GM19467 (cell line): ENCODE results near the gene CTDSP1.

Experiments used
- ATAC-seq: cut with Tn5 transposase; IDR thresholded peaks from one replicate; pipeline ENCODE4 v1.9.1; 2021; ENCODE audit warnings: mild to moderate bottlenecking, moderate library complexity; ENCODE audit not compliant: unreplicated experiment

Gene CTDSP1

DNA sequence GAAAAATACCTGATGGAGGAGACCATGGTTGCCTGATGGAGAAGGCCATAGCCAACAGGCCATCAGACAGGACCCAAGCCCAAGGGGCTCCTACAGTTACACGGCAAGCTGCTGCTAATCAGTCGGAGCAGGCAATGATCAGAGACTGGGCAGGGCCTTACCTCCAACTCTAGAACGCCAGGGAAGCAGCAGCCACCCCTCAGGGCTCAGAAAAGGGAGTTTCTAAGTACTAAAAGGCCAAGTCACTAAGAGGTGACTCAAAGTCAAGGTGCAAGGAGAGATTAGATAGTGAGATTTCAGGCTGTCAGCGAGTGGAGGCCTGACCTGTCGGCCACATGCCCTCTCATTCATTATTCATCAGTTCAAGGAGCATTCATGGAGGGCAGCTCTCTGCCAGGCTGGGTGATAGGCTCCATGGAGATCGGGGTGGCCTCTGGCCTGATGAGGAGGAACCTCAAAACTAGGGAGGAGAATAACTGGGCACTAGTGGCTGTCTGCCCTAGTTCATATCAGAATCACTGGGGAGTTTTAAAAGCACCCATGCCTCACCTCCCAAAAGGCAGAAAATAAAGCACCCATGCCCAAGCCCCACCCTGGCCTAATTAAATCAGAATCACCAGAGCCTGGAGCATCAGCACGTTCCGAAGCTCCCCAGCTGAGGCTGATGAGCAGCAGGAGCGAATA lies 22.9 kb downstream of the CTDSP1 start:
- ATAC-seq, result no peak

DNA sequence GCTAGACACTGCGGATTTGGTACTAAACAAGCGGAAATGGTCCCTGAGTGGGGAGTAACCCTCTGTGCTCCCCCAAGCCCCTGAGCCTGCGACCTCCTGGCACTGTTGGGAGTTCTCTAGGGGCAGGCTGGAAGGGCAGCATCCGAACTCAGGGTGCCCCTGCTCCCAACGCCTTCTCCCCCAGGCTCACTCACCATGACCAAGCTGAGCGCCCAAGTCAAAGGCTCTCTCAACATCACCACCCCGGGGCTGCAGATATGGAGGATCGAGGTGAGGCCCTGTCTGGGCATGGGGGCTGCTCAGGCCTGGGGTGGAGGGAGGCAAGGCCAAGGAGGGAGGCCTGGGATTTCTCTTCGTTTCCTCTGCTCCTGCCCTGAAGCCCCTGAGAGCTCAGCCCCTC lies 23.9 kb downstream of the CTDSP1 start:
- ATAC-seq, result no peak

DNA sequence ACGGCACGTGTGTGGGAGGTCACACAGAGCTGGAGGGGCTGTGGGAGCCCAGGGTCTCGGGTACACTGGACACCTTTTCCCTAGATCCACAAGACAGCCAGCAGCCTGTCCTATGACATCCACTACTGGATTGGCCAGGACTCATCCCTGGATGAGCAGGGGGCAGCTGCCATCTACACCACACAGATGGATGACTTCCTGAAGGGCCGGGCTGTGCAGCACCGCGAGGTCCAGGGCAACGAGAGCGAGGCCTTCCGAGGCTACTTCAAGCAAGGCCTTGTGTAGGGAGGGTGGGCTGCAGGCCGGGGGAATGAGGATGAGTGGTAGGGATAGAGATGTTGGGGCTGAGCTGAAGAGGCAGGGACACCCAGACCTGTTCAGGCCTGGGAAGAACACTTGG lies 25.9 kb downstream of the CTDSP1 start:
- no peak for ATAC-seq

DNA sequence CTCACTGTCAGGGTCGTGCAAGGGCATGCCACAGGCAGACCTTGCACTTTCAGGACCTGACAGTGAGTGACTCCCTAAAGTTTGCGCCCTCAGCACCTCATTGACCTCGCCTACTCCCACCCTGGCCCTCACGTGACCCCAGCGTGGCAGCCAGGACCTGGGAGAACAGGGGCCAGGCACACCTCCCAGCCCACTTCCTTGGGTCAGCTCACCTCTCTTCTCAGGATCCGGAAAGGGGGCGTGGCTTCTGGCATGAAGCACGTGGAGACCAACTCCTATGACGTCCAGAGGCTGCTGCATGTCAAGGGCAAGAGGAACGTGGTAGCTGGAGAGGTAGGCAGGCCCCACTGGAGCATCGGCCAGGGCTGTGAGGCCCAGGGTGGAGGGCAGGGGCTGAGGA lies 28.1 kb downstream of the CTDSP1 start:
- ATAC-seq, result no peak

DNA sequence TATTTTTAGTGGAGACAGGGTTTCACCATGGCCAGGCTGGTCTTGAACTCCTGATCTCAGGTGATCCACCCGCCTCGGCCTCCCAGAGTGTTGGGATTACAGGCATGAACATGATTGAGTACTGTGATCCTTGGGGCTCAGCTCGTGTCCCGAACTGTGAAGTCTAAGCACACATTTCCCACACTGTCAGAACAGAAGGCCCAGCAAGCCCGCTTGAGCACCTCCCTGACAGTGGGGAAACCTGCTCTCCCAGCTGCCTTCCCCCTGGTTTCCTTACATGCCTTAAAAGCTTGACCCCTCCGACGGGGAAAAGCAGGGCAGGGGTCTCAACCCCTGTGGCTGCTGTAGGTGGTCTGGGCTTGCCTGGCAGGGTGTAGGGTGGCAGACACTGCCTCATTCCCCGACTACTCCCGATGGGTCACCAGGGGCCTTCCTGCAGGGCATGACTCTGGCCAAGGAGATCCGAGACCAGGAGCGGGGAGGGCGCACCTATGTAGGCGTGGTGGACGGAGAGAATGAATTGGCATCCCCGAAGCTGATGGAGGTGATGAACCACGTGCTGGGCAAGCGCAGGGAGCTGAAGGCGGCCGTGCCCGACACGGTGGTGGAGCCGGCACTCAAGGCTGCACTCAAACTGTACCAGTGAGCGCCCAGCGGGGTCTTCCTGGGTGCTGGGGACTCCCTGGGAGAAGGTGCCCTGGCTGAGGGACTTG lies 29.3 kb downstream of the CTDSP1 start:
- ATAC-seq, result no peak

GRCh38 chr2:218429911-218430692 lies 30.4 kb downstream of the CTDSP1 start:
- ATAC-seq, result no peak

GRCh38 chr2:218430721-218431120 lies 31.1 kb downstream of the CTDSP1 start:
- ATAC-seq, result no peak

DNA sequence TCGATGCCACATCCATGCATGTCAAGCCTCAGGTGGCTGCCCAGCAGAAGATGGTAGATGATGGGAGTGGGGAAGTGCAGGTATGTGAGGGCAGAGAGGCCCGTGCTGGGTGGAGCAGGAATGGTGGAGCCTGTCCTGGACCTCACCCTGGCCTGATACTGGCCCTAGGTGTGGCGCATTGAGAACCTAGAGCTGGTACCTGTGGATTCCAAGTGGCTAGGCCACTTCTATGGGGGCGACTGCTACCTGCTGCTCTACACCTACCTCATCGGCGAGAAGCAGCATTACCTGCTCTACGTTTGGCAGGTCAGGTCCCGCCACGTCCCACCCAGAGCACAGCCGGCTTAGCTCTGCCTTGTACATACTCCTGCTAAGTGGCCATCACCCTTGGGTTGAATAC lies 32.2 kb downstream of the CTDSP1 start:
- no peak for ATAC-seq

DNA sequence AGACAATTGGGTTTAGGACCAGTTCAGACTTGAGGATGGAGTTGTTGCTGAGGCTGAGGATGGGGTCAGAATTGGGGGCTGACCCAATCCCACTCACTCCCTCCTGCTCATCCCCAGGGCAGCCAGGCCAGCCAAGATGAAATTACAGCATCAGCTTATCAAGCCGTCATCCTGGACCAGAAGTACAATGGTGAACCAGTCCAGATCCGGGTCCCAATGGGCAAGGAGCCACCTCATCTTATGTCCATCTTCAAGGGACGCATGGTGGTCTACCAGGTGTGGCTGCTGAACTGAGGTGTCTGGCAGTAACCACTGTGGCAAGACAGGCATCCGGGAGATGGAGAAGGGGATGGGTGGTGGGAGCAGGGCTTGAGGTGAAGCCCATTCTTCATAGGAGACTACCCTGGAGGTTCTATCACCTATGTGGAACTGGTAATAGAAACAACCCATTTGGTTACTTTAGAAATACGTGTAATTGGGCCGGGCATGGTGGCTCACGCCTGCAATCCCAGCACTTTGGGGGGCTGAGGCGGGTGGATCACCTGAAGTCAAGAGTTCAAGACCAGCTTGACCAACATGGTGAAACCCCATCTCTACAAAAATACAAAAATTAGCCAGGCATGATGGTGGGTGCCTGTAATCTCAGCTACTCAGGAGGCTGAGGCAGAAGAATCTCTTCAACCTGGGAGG lies 33.2 kb downstream of the CTDSP1 start:
- ATAC-seq, result no peak

DNA sequence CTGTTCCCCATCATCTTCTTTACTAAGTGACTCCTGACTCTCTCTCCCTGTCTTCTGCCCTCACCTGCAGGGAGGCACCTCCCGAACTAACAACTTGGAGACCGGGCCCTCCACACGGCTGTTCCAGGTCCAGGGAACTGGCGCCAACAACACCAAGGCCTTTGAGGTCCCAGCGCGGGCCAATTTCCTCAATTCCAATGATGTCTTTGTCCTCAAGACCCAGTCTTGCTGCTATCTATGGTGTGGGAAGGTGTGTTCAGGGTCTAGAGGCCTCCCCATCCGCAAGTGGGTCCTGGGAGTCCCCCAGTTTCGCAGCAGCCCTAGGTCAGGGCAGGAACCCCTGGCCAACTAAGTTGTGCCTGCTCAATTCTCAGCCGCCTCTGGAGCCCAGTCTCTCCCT lies 34.8 kb downstream of the CTDSP1 start:
- ATAC-seq, result no peak

- ATAC-seq, result no peak
These were observed 35.6 kb downstream of the CTDSP1 start for GRCh38 chr2:218435003-218435982.

DNA sequence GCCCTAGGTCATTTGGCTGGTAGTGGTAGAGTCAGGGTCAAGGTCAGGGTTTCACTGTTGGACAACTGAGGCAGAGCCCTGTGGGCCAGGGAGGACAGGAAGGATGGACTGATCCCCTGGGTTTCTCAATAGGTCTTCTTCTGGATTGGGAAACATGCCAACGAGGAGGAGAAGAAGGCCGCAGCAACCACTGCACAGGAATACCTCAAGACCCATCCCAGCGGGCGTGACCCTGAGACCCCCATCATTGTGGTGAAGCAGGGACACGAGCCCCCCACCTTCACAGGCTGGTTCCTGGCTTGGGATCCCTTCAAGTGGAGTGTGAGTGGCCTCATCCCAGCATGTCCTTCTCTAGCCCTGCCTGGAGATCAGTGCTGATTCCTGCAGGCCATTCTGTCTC lies 37.3 kb downstream of the CTDSP1 start:
- no peak for ATAC-seq

- no peak for ATAC-seq
These were observed 38.3 kb downstream of the CTDSP1 start for GRCh38 chr2:218437969-218438368.

DNA sequence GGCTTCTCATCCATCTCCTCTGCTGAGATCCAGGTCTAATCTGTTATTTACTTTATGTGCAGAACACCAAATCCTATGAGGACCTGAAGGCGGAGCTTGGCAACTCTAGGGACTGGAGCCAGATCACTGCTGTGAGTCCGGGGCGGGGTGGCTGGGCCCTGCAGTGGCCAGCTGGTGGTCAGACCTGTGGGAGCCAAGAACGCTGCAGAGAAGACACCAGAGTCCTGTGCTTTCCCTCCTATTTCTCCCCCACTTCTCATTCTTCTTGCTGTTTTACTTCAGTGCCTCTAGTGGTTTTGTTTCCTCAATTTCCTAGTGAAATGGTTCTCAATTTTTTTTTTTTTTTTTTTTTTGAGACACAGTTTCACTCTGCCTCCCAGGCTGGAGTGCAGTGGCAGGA lies 38.9 kb downstream of the CTDSP1 start:
- ATAC-seq, result no peak

DNA sequence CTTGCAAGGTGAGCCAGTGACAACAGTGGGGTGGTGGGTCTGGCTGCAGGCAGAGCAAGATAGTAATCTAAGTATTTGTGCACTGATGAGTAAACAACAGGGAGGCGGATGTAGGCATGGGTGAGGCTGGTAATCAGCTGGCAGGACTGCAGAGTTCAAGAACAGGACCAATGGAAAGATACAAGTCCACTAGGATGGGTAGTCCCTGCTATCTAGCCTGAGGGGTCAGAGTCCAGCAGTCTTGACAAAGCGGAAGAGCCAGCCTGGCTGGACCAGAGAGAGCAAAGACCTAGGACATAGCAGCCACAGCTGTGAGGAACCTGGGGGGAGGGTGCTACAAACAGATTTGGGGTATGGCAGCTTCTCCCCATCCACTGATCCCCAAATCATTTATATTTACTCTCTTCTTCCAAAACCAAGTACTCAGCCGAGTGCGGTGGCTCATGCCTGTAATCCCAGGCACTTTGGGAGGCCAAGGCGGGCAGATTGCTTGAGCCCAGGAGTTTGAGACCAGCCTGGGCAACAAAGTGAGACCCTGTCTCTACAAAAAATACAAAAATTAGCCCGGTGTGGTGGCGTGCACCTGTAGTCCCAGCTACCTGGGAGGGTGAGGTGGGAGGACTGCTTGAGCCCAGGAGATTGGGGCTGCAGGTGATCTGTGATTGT lies 45.2 kb downstream of the CTDSP1 start:
- ATAC-seq, result no peak

- no peak for ATAC-seq
These were observed 45.9 kb downstream of the CTDSP1 start for GRCh38 chr2:218445602-218446001.

DNA sequence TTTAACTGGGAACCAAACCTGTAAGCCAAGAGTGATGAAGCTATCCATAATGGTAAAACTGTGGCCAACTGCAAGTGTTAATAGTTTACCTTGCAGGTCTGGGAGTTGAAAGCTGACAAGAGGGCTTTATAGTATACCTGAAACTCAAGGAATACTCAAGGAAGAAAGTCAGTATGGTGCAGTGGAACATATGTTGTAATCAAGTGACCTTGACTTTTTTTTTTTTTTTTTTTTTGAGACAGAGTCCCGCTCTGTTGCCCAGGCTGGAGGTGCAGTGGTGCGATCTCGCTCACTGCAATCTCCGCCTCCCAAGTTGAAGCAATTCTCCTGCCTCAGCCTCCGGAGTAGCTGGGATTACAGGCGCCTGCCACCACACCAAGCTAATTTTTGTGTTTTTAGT lies 46.9 kb downstream of the CTDSP1 start:
- no peak for ATAC-seq

DNA sequence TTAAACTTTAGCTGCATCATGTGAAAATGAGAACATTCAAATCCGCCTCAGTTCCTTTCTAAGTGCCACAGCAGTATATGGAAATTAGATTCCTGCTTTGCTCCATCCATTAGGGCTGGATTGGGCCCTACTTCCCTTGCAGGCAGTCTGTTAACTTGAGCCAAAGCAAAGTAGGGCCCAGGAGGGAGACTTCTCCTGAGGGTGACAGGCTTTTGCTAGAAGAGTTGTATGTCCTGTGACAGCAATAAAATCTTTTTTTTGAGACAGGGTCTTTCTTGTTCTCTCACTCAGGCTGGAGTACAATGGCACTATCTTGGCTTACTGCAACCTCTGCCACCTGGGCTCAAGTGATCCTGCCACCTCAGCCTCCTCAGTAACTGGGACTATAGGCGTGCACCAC lies 47.4 kb downstream of the CTDSP1 start:
- no peak for ATAC-seq

DNA sequence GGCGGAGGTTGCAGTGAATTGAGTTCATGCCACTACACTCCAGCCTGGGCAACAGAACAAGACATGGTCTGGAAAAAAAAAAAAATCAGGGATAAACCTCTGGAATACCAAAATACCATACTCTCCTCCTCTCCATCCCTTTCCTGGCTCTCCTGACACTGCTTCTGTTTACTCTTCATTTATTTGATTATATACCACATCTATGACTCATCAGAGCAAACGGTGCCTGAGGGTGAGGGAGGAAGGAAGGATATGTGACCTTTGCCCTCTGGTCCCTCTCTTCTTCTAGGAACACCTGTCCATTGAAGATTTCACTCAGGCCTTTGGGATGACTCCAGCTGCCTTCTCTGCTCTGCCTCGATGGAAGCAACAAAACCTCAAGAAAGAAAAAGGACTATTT lies 49.3 kb downstream of the CTDSP1 start:
- no peak for ATAC-seq

DNA sequence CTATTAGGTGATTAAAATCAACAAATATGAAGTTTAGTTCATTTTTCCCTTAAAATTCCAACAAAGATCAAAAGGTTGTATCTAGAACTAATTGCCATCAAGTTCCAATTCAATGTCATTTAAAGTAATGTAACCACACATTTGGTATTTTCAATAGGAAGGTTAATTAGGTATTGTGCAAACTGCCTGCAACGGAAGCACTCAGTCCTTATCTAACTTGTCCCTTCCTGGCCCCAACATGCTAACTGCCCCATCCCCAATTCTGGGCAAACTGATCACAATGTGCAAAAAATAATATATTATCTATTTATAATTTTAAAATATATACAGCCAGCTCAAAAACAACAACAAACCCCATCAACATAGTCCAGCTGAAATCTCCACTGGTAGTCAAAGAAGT lies 52.4 kb downstream of the CTDSP1 start:
- no peak for ATAC-seq
